GM12878 (cell line): ENCODE data around the gene FXYD6. TPM values are rescaled to one million over a fixed set of nuclear protein-coding genes. Genes with fewer than 3 reads are reported as not detected.

Experiments used
- BCL11A ChIP-seq: IDR thresholded peaks from 2 replicates; pipeline ENCODE4 v1.6.1; 2011; ENCODE audit warnings: low read depth, low read length
- CBX5 ChIP-seq: sonication (generic); IDR thresholded peaks from 2 replicates; pipeline ENCODE4 v1.6.1; 2016; ENCODE audit warnings: low read depth, moderate library complexity, mild to moderate bottlenecking, inconsistent platforms
- DPF2 ChIP-seq: fragments of 450-650 bp; IDR thresholded peaks from 2 replicates; pipeline ENCODE4 v1.6.1; 2017; ENCODE audit warnings: mild to moderate bottlenecking
- FOXK2 ChIP-seq: fragments of 450-650 bp; IDR thresholded peaks from 2 replicates; pipeline ENCODE4 v1.6.1; 2017; ENCODE audit warnings: mild to moderate bottlenecking, moderate library complexity
- GABPA ChIP-seq: IDR thresholded peaks from 2 replicates; pipeline ENCODE4 v1.6.1; 2014; ENCODE audit warnings: antibody characterized with exemption, low read depth, mild to moderate bottlenecking, inconsistent platforms
- HDAC2 ChIP-seq: fragments of 200-600 bp; sonication (generic); IDR thresholded peaks from 2 replicates; pipeline ENCODE4 v1.6.1; 2017
- IKZF1 ChIP-seq: fragments of 450-650 bp; conservative IDR thresholded peaks from 2 replicates; pipeline ENCODE4 v1.6.1; 2017; ENCODE audit warnings: antibody characterized with exemption, mild to moderate bottlenecking
- MEF2B ChIP-seq: fragments of 450-650 bp; IDR thresholded peaks from 2 replicates; pipeline ENCODE4 v1.6.1; 2018; ENCODE audit warnings: mild to moderate bottlenecking, moderate library complexity; ENCODE audit not compliant: partially characterized antibody, poor library complexity, severe bottlenecking
- NFIC ChIP-seq: IDR thresholded peaks from 2 replicates; pipeline ENCODE4 v1.6.1; 2012; ENCODE audit warnings: low read depth, mild to moderate bottlenecking, inconsistent platforms, low read length, moderate library complexity
- POLR2AphosphoS2 ChIP-seq: IDR thresholded peaks from 2 replicates; pipeline ENCODE4 v1.6.1; 2011; ENCODE audit warnings: low read depth, mild to moderate bottlenecking, low read length, improper control_type of control experiment, moderate library complexity
- REST ChIP-seq: IDR thresholded peaks from 2 replicates; pipeline ENCODE4 v1.6.1; 2012; ENCODE audit warnings: mild to moderate bottlenecking, low read depth, low read length
- RUNX3 ChIP-seq: IDR thresholded peaks from 2 replicates; pipeline ENCODE4 v1.6.1; 2012; ENCODE audit warnings: low read length, inconsistent platforms
- SIN3A ChIP-seq: IDR thresholded peaks from 2 replicates; pipeline ENCODE4 v1.6.1; 2012; ENCODE audit warnings: low read depth, low read length, improper control_type of control experiment
- SPI1 ChIP-seq: IDR thresholded peaks from 2 replicates; pipeline ENCODE4 v1.6.1; 2011; ENCODE audit warnings: low read depth, mild to moderate bottlenecking, low read length, moderate library complexity, borderline replicate concordance; ENCODE audit not compliant: insufficient read depth
- STAT3 ChIP-seq: IDR thresholded peaks from 2 replicates; pipeline ENCODE4 v1.6.1; 2011; ENCODE audit warnings: low read depth, low read length, improper control_type of control experiment
- SUZ12 ChIP-seq: fragments of 200-600 bp; sonication (generic); IDR thresholded peaks from one replicate; pipeline ENCODE4 v1.6.1; 2018; ENCODE audit warnings: antibody characterized with exemption, mild to moderate bottlenecking; ENCODE audit not compliant: unreplicated experiment
- TBL1XR1 ChIP-seq: IDR thresholded peaks from 2 replicates; pipeline ENCODE4 v1.6.1; 2012; ENCODE audit warnings: low read depth, low read length, improper control_type of control experiment
- USF2 ChIP-seq: IDR thresholded peaks from 2 replicates; pipeline ENCODE4 v1.6.1; 2011; ENCODE audit warnings: low read depth, low read length, improper control_type of control experiment, borderline replicate concordance
- YBX1 ChIP-seq: fragments of 450-650 bp; IDR thresholded peaks from 2 replicates; pipeline ENCODE4 v1.6.1; 2016; ENCODE audit warnings: antibody characterized with exemption
- polyA plus RNA-seq, 11 experiments: library from polyadenylated mRNA; depleted of rRNA in 4 of 11; unstranded in 6 of 11; stranded (reverse) in 5 of 11; fragments of >200 nt; fragmentation: Nextera tagmentation in 4 of 11; fragmentation: Illumina TruSeq in 1 of 11; extraction: Ambion mirVana in 4 of 11; extraction: Trizol in 1 of 11; gene quantifications; 1 replicate in 1 of 11; 2 replicates in 10 of 11; pipeline versions ENCODE4 v1.2.1 to v1.2.3, GENCODE V29; 2011 to 2016; ENCODE audit warnings: inconsistent platforms in 2 of 11, missing spikeins in 2 of 11, low read depth in 1 of 11
- total RNA-seq, 4 experiments: library from RNA; depleted of rRNA in 3 of 4; stranded (reverse); fragments of >200 nt in 3 of 4; fragmentation: Illumina TruSeq in 1 of 4; extraction: Trizol in 1 of 4; gene quantifications; 2 replicates each; pipeline versions ENCODE4 v1.2.1 to v1.2.3, GENCODE V29; 2013 to 2021
- TF ChIP-seq, protein P1 (sequence below): fragments of 450-650 bp; IDR thresholded peaks from 2 replicates; pipeline ENCODE4 v1.6.1; 2016; ENCODE audit warnings: mild to moderate bottlenecking
- TF ChIP-seq, protein P2 (sequence below): fragments of 450-650 bp; IDR thresholded peaks from 2 replicates; pipeline ENCODE4 v1.6.1; 2017; ENCODE audit warnings: mild to moderate bottlenecking, moderate library complexity

The FXYD6 gene
- total and polyA plus RNA-seq, 10 of the 15 experiments (the other 5 are each of a cell fraction or from before 2014, with no cell fraction given): 0.09 to 2.0 (median 0.23) TPM; not detected in 2

DNA sequence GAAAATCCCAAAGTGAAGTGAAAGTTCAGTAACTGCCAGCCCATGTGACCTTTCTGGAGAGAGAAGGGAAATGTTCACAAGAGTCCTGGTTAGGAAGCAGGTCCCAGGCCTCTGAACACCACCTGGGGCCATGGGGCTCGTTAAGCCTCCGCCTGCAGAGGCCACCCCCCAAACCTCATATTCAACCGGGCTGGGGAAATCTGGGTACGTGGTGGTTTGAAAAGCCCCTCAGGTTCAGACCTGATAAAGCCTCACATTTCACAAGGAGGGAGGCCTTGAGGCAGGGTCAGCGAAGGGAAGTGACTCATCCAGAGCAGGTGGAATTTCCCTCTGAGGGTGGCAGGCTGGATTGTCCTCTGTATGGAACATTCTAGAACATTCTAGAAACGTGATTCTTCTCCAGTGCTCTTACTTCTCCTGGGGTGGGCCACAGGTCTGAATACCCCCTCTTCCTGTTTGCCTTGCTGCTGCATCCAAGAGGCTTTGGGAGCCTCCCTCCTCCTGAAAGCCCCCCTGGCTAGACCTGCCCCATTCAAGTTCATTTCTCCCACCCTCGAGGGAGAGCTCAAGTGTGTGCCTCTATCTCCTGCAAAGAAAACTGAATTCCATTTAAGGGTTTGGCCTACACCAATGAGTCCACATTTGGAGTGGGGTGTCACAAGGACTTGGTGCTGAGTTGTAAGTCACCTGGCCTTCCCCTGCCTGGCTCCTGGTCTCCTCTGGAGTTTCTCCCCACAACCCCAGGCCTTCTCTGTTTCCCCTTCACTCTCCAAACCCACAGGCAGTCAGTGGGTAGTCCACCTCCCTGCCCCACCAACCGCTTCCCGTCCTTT lies 58.2 kb downstream of the FXYD6 start (continued):
- TF ChIP-seq, protein P1, sequence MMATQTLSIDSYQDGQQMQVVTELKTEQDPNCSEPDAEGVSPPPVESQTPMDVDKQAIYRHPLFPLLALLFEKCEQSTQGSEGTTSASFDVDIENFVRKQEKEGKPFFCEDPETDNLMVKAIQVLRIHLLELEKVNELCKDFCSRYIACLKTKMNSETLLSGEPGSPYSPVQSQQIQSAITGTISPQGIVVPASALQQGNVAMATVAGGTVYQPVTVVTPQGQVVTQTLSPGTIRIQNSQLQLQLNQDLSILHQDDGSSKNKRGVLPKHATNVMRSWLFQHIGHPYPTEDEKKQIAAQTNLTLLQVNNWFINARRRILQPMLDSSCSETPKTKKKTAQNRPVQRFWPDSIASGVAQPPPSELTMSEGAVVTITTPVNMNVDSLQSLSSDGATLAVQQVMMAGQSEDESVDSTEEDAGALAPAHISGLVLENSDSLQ: peak; percentile 34; the same call in 1 of the 2 replicates
- peak; percentile 68 for TF ChIP-seq SPI1
- TF ChIP-seq POLR2AphosphoS2: no peak
- TF ChIP-seq, protein P2, sequence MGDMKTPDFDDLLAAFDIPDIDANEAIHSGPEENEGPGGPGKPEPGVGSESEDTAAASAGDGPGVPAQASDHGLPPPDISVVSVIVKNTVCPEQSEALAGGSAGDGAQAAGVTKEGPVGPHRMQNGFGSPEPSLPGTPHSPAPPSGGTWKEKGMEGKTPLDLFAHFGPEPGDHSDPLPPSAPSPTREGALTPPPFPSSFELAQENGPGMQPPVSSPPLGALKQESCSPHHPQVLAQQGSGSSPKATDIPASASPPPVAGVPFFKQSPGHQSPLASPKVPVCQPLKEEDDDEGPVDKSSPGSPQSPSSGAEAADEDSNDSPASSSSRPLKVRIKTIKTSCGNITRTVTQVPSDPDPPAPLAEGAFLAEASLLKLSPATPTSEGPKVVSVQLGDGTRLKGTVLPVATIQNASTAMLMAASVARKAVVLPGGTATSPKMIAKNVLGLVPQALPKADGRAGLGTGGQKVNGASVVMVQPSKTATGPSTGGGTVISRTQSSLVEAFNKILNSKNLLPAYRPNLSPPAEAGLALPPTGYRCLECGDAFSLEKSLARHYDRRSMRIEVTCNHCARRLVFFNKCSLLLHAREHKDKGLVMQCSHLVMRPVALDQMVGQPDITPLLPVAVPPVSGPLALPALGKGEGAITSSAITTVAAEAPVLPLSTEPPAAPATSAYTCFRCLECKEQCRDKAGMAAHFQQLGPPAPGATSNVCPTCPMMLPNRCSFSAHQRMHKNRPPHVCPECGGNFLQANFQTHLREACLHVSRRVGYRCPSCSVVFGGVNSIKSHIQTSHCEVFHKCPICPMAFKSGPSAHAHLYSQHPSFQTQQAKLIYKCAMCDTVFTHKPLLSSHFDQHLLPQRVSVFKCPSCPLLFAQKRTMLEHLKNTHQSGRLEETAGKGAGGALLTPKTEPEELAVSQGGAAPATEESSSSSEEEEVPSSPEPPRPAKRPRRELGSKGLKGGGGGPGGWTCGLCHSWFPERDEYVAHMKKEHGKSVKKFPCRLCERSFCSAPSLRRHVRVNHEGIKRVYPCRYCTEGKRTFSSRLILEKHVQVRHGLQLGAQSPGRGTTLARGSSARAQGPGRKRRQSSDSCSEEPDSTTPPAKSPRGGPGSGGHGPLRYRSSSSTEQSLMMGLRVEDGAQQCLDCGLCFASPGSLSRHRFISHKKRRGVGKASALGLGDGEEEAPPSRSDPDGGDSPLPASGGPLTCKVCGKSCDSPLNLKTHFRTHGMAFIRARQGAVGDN: peak; percentile 96
- 0 out of 2 replicates have a peak, but pooled peaks have one; percentile 74 for TF ChIP-seq CBX5
- peak; percentile 23; the same call in 1 of the 2 replicates for TF ChIP-seq TBL1XR1
- no peak for TF ChIP-seq REST
- TF ChIP-seq RUNX3: peak; percentile 80
- peak; percentile 70 for TF ChIP-seq BCL11A
- TF ChIP-seq MEF2B: peak; percentile 81
- peak; percentile 86 for TF ChIP-seq IKZF1
- peak; percentile 85; the same call in 1 of the 2 replicates for TF ChIP-seq NFIC
- no peak; the same call in 1 of the 2 replicates for TF ChIP-seq USF2
- no peak for TF ChIP-seq GABPA
- peak; percentile 69; the same call in 1 of the 2 replicates for TF ChIP-seq STAT3
- no peak for TF ChIP-seq SUZ12
- no peak for TF ChIP-seq SIN3A
- no peak for TF ChIP-seq HDAC2
- TF ChIP-seq YBX1: peak; percentile 72; the same call in 1 of the 2 replicates
- TF ChIP-seq DPF2: peak; percentile 83
- no peak for TF ChIP-seq FOXK2
